ENCODE measurements around the gene ZNF84. TPM values are rescaled to one million over a fixed set of nuclear protein-coding genes. Genes with fewer than 3 reads are reported as not detected.
A peak's percentile ranks its signal among the peaks of the same experiment; 100 is the strongest.

ZNF84 gene
- total and polyA plus RNA-seq, 4 donors, result 3.2 to 15.6 (median 7.1) TPM

- TF ChIP-seq FOXA2 (IDR thresholded peaks at IDR 0.05) (no peak), HNF4G (IDR thresholded peaks at IDR 0.05) (no peak), NR2F2 (IDR thresholded peaks at IDR 0.05) (no peak), HNF4A (conservative IDR thresholded peaks at IDR 0.05) (no peak), RXRA (IDR thresholded peaks at IDR 0.05) (no peak), ZBTB33 (IDR thresholded peaks at IDR 0.05) (no peak)
Observed at GRCh38 chr12:133083345-133083744, 46.0 kb downstream of the ZNF84 start (continued).

- Histone ChIP-seq H3K4me3 (ENCODE audit: low read depth in 1 of 3, low read length in 3 of 3) (peak overlapping the region in 2 of 3 donors; percentile 66 to 79), H3K27me3 (ENCODE audit: control insufficient read depth in 4 of 4, insufficient read depth in 4 of 4, low read length in 3 of 4) (no peaks in the 10 kb centered on the region), H3K27ac (ENCODE audit: low read depth in 1 of 2, low read length in 2 of 2) (no peak overlapping the region), H3K4me1 (ENCODE audit: control insufficient read depth in 4 of 4, insufficient read depth in 4 of 4, low read length in 3 of 4) (no peaks in the 10 kb centered on the region), H3K9me3 (ENCODE audit: control insufficient read depth in 4 of 4, low read length in 3 of 4) (peaks cover 47 to 95% (median 81%) of the 10 kb centered on the region in 4 donors), H3K36me3 (ENCODE audit: control insufficient read depth in 4 of 4, insufficient read depth in 3 of 4, low read depth in 1 of 4, low read length in 3 of 4) (peaks cover 7 to 66% (median 60%) of the 10 kb centered on the region in 4 donors), H3K9ac (ENCODE audit: low read depth in 1 of 2, low read length in 2 of 2) (no peak overlapping the region)
- no peak for DNase-seq (ENCODE audit: low spot score)
- TF ChIP-seq HNF4G (IDR thresholded peaks at IDR 0.05) (no peak), YY1 (IDR thresholded peaks at IDR 0.05) (no peak), GABPA (IDR thresholded peaks at IDR 0.05 in 1 of 2, conservative IDR thresholded peaks at IDR 0.05 in 1 of 2) (no peak), JUND (IDR thresholded peaks at IDR 0.05) (no peak), CTCF (IDR thresholded peaks at IDR 0.05; ENCODE audit: low read depth, low read length, missing input control) (no peak), REST (IDR thresholded peaks at IDR 0.05) (no peak), MAX (IDR thresholded peaks at IDR 0.05) (no peak), NR2F2 (IDR thresholded peaks at IDR 0.05) (no peak), EGR1 (IDR thresholded peaks at IDR 0.05; ENCODE audit: low read depth in 2 of 2) (no peak), FOXA2 (IDR thresholded peaks at IDR 0.05) (no peak), ATF3 (IDR thresholded peaks at IDR 0.05) (no peak), SP1 (IDR thresholded peaks at IDR 0.05) (no peak), FOXA1 (IDR thresholded peaks at IDR 0.05) (no peak), HNF4A (conservative IDR thresholded peaks at IDR 0.05) (no peak), ZBTB33 (IDR thresholded peaks at IDR 0.05) (no peak), RXRA (IDR thresholded peaks at IDR 0.05) (no peak), TAF1 (conservative IDR thresholded peaks at IDR 0.05) (no peak)
- WGBS, result 99% methylated on average over 3 of the region's 3 CpGs
Observed at GRCh38 chr12:133105620-133106019, 68.3 kb downstream of the ZNF84 start.

All from liver (tissue), 9 donors.